PC-9 (cell line): ENCODE measurements around the gene RRP1. TPM values are rescaled to one million over a fixed set of nuclear protein-coding genes. Genes with fewer than 3 reads are reported as not detected.

Experiments
- BruUV-seq: library from RNA; stranded (reverse); fragments of 400-500 nt; replicated peaks from 2 replicates; lab custom pipeline; 2021; lab: Mats Ljungman, UMichigan
- CTCF ChIA-PET: fragments of 300-600 bp; sonication (Branson Sonifier 250); formaldehyde crosslinking; loops from one replicate; lab custom pipeline; 2022; ENCODE audit warnings: antibody characterized with exemption; lab: Charles Lee
- POLR2A ChIA-PET: fragments of 300-600 bp; sonication (Branson Sonifier 250); formaldehyde crosslinking; loops from one replicate; lab custom pipeline; 2022; ENCODE audit warnings: antibody characterized with exemption; ENCODE audit not compliant: unreplicated experiment; lab: Charles Lee
- DNase-seq, 2 experiments: peaks; one replicate each; pipeline versions ENCODE4 v3.0.0 to v3.0.0-alpha.2; 2015 to 2022; ENCODE audit warnings: mixed read lengths in 1 of 2
- H2AFZ ChIP-seq: fragments of 200-600 bp; sonication (generic); 2 replicates; pipeline ENCODE4 v1.8.1; 2017; ENCODE audit warnings: antibody characterized with exemption
- H3F3A ChIP-seq: fragments of 200-600 bp; sonication (generic); 2 replicates; pipeline ENCODE4 v1.8.1; 2017; ENCODE audit warnings: antibody characterized with exemption, mild to moderate bottlenecking, low read depth; ENCODE audit not compliant: insufficient read depth
- H3K27ac ChIP-seq: fragments of 200-600 bp; sonication (generic); 2 replicates; pipeline ENCODE4 v1.6.1; 2016; ENCODE audit warnings: mixed run types
- H3K27me3 ChIP-seq: fragments of 200-600 bp; sonication (generic); 2 replicates; pipeline ENCODE4 v1.6.1; 2016; ENCODE audit warnings: low read depth, mixed run types; ENCODE audit not compliant: insufficient read depth
- H3K36me3 ChIP-seq: fragments of 200-600 bp; sonication (generic); 2 replicates; pipeline ENCODE4 v1.6.1; 2016; ENCODE audit warnings: low read depth, mixed run types
- H3K4me1 ChIP-seq: fragments of 200-600 bp; sonication (generic); replicated peaks from 2 replicates; pipeline ENCODE4 v1.6.1; 2016; ENCODE audit warnings: mixed run types; ENCODE audit not compliant: insufficient read depth
- H3K4me2 ChIP-seq: fragments of 200-600 bp; sonication (generic); 2 replicates; pipeline ENCODE4 v1.6.1; 2017; ENCODE audit warnings: mixed run types
- H3K4me3 ChIP-seq: fragments of 200-600 bp; sonication (generic); 2 replicates; pipeline ENCODE4 v1.6.1; 2016; ENCODE audit warnings: mixed run types
- H3K79me2 ChIP-seq: fragments of 200-600 bp; sonication (generic); 2 replicates; pipeline ENCODE4 v1.6.1; 2017; ENCODE audit warnings: low read depth, mixed run types
- H3K9me2 ChIP-seq: fragments of 200-600 bp; sonication (generic); 2 replicates; pipeline ENCODE4 v1.8.1; 2017; ENCODE audit warnings: mild to moderate bottlenecking; ENCODE audit not compliant: insufficient read depth
- H3K9me3 ChIP-seq: fragments of 200-600 bp; sonication (generic); 2 replicates; pipeline ENCODE4 v1.8.1; 2016; ENCODE audit warnings: low read depth; ENCODE audit not compliant: insufficient read depth
- H4K20me1 ChIP-seq: fragments of 200-600 bp; sonication (generic); 2 replicates; pipeline ENCODE4 v1.8.1; 2017; ENCODE audit not compliant: insufficient read depth
- EZH2 ChIP-seq: fragments of 200-600 bp; sonication (generic); IDR thresholded peaks from 2 replicates; pipeline ENCODE4 v1.8.0; 2017; ENCODE audit warnings: antibody characterized with exemption, low read depth
- intact Hi-C: fragments of 100-400 bp; cut with micrococcal nuclease; formaldehyde crosslinking; loops from one replicate; pipeline ENCODE4 v1.10.0; 2022; ENCODE audit not compliant: unreplicated experiment
- total RNA-seq: library from RNA; stranded (reverse); gene quantifications from 2 replicates; pipeline ENCODE4 v1.2.3, GENCODE V29; 2021
- TF ChIP-seq, protein P1 (sequence below): fragments of 200-600 bp; sonication (generic); conservative IDR thresholded peaks from 2 replicates; pipeline ENCODE4 v1.6.1; 2017; ENCODE audit warnings: mixed run types, antibody characterized with exemption, mild to moderate bottlenecking, moderate library complexity

RRP1 gene
- total RNA-seq, 1 experiment from 2014 or later, result 24.9 TPM

DNA sequence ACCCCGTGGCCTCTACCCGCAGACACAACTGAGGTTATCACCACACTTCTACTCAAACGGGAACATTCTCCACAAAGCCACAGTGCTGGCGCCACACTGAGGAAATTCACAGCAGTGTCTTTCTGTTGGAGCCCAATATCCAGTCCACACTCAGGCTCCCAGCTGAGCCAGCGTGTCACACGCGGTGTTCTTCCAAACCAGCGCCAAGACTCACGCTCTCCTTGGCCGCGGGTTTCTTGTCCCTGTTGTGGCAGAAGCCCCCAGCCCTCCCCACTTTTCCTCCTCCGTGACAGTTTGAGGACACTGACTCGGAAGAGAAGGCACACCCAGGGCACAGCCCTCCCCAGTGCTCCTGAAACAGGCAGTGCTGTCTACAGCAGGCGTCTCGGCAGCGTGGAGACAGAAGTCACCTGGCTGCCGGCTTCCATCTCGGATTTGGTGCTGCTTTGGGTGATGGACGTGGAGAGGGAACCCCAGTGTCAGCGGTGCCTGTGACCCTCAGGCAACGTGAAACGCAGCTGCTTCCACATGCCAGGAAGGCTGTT lies 40.3 kb downstream of the RRP1 start:
- no peak overlapping the region for H3K4me2 ChIP-seq
- no peaks in the 10 kb centered on the region for H3K4me1 ChIP-seq
- H4K20me1 ChIP-seq, result no peaks in the 10 kb centered on the region
- no peak for DNase-seq
- TF ChIP-seq EZH2, result no peak
- TF ChIP-seq, protein P1, sequence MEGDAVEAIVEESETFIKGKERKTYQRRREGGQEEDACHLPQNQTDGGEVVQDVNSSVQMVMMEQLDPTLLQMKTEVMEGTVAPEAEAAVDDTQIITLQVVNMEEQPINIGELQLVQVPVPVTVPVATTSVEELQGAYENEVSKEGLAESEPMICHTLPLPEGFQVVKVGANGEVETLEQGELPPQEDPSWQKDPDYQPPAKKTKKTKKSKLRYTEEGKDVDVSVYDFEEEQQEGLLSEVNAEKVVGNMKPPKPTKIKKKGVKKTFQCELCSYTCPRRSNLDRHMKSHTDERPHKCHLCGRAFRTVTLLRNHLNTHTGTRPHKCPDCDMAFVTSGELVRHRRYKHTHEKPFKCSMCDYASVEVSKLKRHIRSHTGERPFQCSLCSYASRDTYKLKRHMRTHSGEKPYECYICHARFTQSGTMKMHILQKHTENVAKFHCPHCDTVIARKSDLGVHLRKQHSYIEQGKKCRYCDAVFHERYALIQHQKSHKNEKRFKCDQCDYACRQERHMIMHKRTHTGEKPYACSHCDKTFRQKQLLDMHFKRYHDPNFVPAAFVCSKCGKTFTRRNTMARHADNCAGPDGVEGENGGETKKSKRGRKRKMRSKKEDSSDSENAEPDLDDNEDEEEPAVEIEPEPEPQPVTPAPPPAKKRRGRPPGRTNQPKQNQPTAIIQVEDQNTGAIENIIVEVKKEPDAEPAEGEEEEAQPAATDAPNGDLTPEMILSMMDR, result no peak
- H3K36me3 ChIP-seq, result no peaks in the 10 kb centered on the region
- H3K4me3 ChIP-seq, result no peak overlapping the region
- no peaks in the 10 kb centered on the region; the same call in 1 of the 2 replicates for H3F3A ChIP-seq
- ChIA-PET CTCF (no interaction called here), POLR2A (no interaction called here)
- BruUV-seq, result no TSS peak
- peaks cover 3% of the 10 kb centered on the region; the same call in 1 of the 2 replicates for H3K27me3 ChIP-seq
- no peak overlapping the region for H2AFZ ChIP-seq
- H3K27ac ChIP-seq, result no peak overlapping the region
- no peaks in the 10 kb centered on the region for H3K79me2 ChIP-seq
- no peaks in the 10 kb centered on the region for H3K9me2 ChIP-seq
- intact Hi-C loops, result no loop called here
- H3K9me3 ChIP-seq, result no peaks in the 10 kb centered on the region

DNA sequence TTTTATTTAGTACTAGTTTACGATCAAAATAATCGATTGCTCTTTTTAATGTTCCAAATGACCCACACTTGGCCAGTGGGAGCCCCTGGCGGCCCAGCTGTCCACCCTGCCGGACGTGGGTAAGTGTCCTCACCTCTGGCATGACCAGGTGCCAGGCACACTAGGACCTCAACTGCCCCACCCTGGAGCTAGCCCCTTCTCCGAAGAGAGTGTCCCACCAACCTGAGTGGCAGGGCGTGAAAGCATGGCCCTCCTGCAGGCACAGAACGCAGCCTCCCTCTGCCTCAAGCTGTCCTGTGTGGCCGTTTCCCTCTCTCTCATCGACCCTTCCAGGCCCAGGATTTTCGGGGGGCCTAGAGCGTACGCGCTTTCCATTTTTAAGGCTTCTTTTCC lies 42.8 kb downstream of the RRP1 start:
- no peak for DNase-seq
- Histone ChIP-seq H3F3A (no peaks in the 10 kb centered on the region), H3K4me2 (no peak overlapping the region), H3K9me2 (no peaks in the 10 kb centered on the region), H2AFZ (no peak overlapping the region), H3K79me2 (no peaks in the 10 kb centered on the region), H3K4me1 (no peaks in the 10 kb centered on the region), H3K4me3 (no peak overlapping the region), H4K20me1 (no peaks in the 10 kb centered on the region), H3K36me3 (no peaks in the 10 kb centered on the region), H3K27ac (no peak overlapping the region), H3K9me3 (no peaks in the 10 kb centered on the region), H3K27me3 (peaks cover 3% of the 10 kb centered on the region; the same call in 1 of the 2 replicates)
- ChIA-PET CTCF (no interaction called here), POLR2A (no interaction called here)
- no peak for TF ChIP-seq EZH2
- TF ChIP-seq, protein P1, result no peak
- no TSS peak for BruUV-seq
- intact Hi-C loops, result no loop called here

DNA sequence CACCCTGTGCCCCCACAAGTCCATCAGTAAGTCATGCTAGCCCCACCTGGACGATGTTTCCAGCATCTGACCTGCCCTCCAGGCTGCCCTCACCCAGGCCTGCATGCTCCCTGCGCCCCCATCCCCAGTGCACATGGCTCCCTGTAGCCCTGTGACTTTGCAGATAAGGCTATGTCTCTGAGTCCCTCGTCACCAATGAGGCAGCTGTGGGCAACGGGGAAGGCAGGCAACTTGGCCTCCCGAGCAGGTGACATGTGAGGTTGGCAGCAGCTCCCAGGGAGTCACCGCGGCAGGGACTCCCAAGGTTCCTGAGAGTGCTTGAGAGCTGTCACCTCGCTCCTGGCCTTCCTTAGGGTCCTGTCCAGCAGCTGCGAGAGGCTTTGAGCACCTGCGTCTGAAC lies 43.3 kb downstream of the RRP1 start:
- Histone ChIP-seq H3K27me3 (peaks cover 3% of the 10 kb centered on the region; the same call in 1 of the 2 replicates), H3K79me2 (no peaks in the 10 kb centered on the region), H3K9me3 (no peaks in the 10 kb centered on the region), H3F3A (no peaks in the 10 kb centered on the region), H4K20me1 (no peaks in the 10 kb centered on the region), H2AFZ (no peak overlapping the region), H3K4me2 (no peak overlapping the region), H3K36me3 (no peaks in the 10 kb centered on the region), H3K4me3 (no peak overlapping the region), H3K4me1 (no peaks in the 10 kb centered on the region), H3K9me2 (no peaks in the 10 kb centered on the region), H3K27ac (no peak overlapping the region)
- CTCF ChIA-PET, result no interaction called here
- TF ChIP-seq EZH2, result no peak
- TF ChIP-seq, protein P1, result no peak
- intact Hi-C loops, result no loop called here
- POLR2A ChIA-PET, result no interaction called here
- no TSS peak for BruUV-seq
- no peak for DNase-seq
